Measurements from ENCODE around the gene MYOD1.

Gene MYOD1

DNA sequence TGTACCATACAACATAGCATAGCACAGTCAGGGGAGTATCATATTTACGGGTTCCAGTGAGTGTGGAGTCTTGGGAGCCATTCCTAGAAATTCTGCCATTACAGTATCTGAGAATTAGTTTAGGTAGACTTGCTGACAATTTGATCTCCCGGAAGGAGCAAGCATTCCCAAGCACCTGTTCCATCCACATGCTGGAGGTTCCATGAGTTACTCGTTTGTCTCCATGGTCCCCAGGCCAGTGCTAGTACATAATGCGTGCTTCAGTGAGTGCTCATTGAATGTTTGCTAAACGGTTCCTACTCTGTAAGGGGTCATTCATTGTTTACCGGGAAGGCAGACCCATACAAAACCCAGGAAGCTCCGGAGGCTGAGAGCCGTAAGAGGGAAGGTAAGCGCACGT lies 27.4 kb upstream of the MYOD1 start:
- Histone ChIP-seq H3F3A (ENCODE audit: control insufficient read depth, insufficient read depth) (no peaks in the 10 kb centered on the region), H3K4me3 (ENCODE audit: low read length) (no peak overlapping the region), H3K27me3 (ENCODE audit: control insufficient read depth, low read length) (peaks cover 11% of the 10 kb centered on the region; the same call in 1 of the 2 replicates), H3K36me3 (ENCODE audit: control insufficient read depth, low read length) (no peaks in the 10 kb centered on the region), H4K20me1 (ENCODE audit: control insufficient read depth, insufficient read depth, low read depth, low read length) (no peaks in the 10 kb centered on the region), H3K4me1 (ENCODE audit: control insufficient read depth, low read length) (no peaks in the 10 kb centered on the region), H3K9me3 (ENCODE audit: control insufficient read depth, insufficient read depth, low read length) (no peaks in the 10 kb centered on the region), H3K9me2 (replicated peaks; ENCODE audit: control insufficient read depth, low read length) (no peaks in the 10 kb centered on the region), H3K4me2 (ENCODE audit: low read length) (no peak overlapping the region), H3K27ac (ENCODE audit: low read depth, low read length) (no peak overlapping the region), H3K79me2 (ENCODE audit: control insufficient read depth, low read length) (no peaks in the 10 kb centered on the region)
- TF ChIP-seq EZH2phosphoT487 (IDR thresholded peaks at IDR 0.05; ENCODE audit: borderline replicate concordance, low read length) = no peak
- TF ChIP-seq, protein P1, sequence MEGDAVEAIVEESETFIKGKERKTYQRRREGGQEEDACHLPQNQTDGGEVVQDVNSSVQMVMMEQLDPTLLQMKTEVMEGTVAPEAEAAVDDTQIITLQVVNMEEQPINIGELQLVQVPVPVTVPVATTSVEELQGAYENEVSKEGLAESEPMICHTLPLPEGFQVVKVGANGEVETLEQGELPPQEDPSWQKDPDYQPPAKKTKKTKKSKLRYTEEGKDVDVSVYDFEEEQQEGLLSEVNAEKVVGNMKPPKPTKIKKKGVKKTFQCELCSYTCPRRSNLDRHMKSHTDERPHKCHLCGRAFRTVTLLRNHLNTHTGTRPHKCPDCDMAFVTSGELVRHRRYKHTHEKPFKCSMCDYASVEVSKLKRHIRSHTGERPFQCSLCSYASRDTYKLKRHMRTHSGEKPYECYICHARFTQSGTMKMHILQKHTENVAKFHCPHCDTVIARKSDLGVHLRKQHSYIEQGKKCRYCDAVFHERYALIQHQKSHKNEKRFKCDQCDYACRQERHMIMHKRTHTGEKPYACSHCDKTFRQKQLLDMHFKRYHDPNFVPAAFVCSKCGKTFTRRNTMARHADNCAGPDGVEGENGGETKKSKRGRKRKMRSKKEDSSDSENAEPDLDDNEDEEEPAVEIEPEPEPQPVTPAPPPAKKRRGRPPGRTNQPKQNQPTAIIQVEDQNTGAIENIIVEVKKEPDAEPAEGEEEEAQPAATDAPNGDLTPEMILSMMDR (IDR thresholded peaks at IDR 0.05; ENCODE audit: low read depth, low read length, poor library complexity, severe bottlenecking) = no peak

DNA sequence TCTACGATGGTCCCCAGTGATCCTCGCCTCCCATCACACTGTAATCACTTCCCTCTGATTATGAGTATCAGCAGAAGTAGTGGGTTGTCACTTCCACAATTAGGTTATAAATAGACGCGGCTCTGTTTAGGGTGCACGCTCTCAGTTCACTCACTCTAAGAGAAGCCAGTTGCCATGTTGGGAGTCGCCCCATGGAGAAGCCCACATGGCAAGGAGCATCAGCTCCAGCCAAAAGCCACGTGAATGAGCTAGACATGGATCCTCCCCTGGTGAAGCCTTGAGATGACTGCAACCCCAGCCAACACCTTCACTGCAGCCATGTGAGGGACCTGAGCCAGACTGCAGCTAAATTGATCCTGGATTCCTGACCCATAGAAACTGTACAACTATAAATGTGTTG lies 26.4 kb upstream of the MYOD1 start:
- no peaks in the 10 kb centered on the region for H3K36me3 ChIP-seq (ENCODE audit: control insufficient read depth, low read length)
- no peaks in the 10 kb centered on the region for H3F3A ChIP-seq (ENCODE audit: control insufficient read depth, insufficient read depth)
- H3K4me3 ChIP-seq (ENCODE audit: low read length) = no peak overlapping the region
- no peaks in the 10 kb centered on the region for H4K20me1 ChIP-seq (ENCODE audit: control insufficient read depth, insufficient read depth, low read depth, low read length)
- H3K9me3 ChIP-seq (ENCODE audit: control insufficient read depth, insufficient read depth, low read length) = no peaks in the 10 kb centered on the region
- no peaks in the 10 kb centered on the region for H3K9me2 ChIP-seq (replicated peaks; ENCODE audit: control insufficient read depth, low read length)
- peaks cover 11% of the 10 kb centered on the region; the same call in 1 of the 2 replicates for H3K27me3 ChIP-seq (ENCODE audit: control insufficient read depth, low read length)
- H3K4me2 ChIP-seq (ENCODE audit: low read length) = no peak overlapping the region
- H3K27ac ChIP-seq (ENCODE audit: low read depth, low read length) = no peak overlapping the region
- TF ChIP-seq, protein P1 (IDR thresholded peaks at IDR 0.05; ENCODE audit: low read depth, low read length, poor library complexity, severe bottlenecking) = no peak
- no peak for TF ChIP-seq EZH2phosphoT487 (IDR thresholded peaks at IDR 0.05; ENCODE audit: borderline replicate concordance, low read length)
- H3K79me2 ChIP-seq (ENCODE audit: control insufficient read depth, low read length) = no peaks in the 10 kb centered on the region
- H3K4me1 ChIP-seq (ENCODE audit: control insufficient read depth, low read length) = no peaks in the 10 kb centered on the region

DNA sequence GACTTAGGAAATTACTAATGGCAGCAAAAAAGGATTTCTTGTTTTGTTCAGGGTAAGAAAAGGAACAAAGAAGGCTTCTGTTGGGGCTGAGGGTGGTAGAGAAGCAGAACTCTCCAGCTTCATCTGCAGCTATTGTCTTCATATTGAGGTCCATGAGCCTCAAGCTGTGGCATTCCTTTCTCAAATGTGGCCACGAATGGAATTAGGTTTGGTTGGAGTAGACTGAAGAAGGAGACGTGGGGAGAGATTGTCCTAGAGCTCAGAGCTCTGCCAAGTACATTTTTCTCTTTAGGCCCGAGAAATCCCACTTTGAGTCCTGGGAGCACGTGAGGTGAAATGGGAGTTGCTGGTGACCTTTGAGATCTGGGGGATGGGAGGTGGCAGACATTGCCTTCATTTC lies 25.8 kb upstream of the MYOD1 start:
- Histone ChIP-seq H3K4me1 (ENCODE audit: control insufficient read depth, low read length) (no peaks in the 10 kb centered on the region), H4K20me1 (ENCODE audit: control insufficient read depth, insufficient read depth, low read depth, low read length) (no peaks in the 10 kb centered on the region), H3K9me2 (replicated peaks; ENCODE audit: control insufficient read depth, low read length) (no peaks in the 10 kb centered on the region), H3K27ac (ENCODE audit: low read depth, low read length) (no peak overlapping the region), H3K27me3 (ENCODE audit: control insufficient read depth, low read length) (peaks cover 11% of the 10 kb centered on the region; the same call in 1 of the 2 replicates), H3K36me3 (ENCODE audit: control insufficient read depth, low read length) (no peaks in the 10 kb centered on the region), H3K9me3 (ENCODE audit: control insufficient read depth, insufficient read depth, low read length) (no peaks in the 10 kb centered on the region), H3K79me2 (ENCODE audit: control insufficient read depth, low read length) (no peaks in the 10 kb centered on the region), H3K4me2 (ENCODE audit: low read length) (no peak overlapping the region), H3F3A (ENCODE audit: control insufficient read depth, insufficient read depth) (no peaks in the 10 kb centered on the region), H3K4me3 (ENCODE audit: low read length) (no peak overlapping the region)
- TF ChIP-seq, protein P1 (IDR thresholded peaks at IDR 0.05; ENCODE audit: low read depth, low read length, poor library complexity, severe bottlenecking) = no peak

Data from DOHH2 (cell line).